Measurements from ENCODE around the gene ANKRD10. TPM values are rescaled to one million over a fixed set of nuclear protein-coding genes. Genes with fewer than 3 reads are reported as not detected.

ANKRD10 gene
- total RNA-seq, 2 experiments from 2014 or later = 75.5 to 83.8 TPM

- Histone ChIP-seq H3K9me3 (ENCODE audit: control insufficient read depth in 1 of 2, insufficient read depth in 1 of 2, low read length in 2 of 2) (peaks cover 0 to 12% of the 10 kb centered on the region in 2 experiments), H3K4me1 (ENCODE audit: insufficient read depth, low read length) (peaks cover 27% of the 10 kb centered on the region), H3K36me3 (ENCODE audit: insufficient read depth, low read length) (no peaks in the 10 kb centered on the region), H3K27me3 (ENCODE audit: control insufficient read depth in 1 of 2, insufficient read depth in 2 of 2, low read length in 2 of 2) (peaks cover 20 to 27% of the 10 kb centered on the region in 2 experiments), H3K4me3 (ENCODE audit: low read length) (no peak overlapping the region), H3K27ac (ENCODE audit: low read depth in 1 of 2, low read length in 2 of 2) (no peak overlapping the region)
- ChIA-PET POLR2A (no interaction called here), CTCF (no interaction called here)
- peaks cover 19% of the 10 kb centered on the region for H3K4me1 Mint-ChIP-seq (ENCODE audit: low read depth)
- H3K9me3 Mint-ChIP-seq = no peaks in the 10 kb centered on the region
- DNase-seq = peak in 3 of 14 experiments; percentile 5 to 64 (median 47)
- no peaks in the 10 kb centered on the region for H3K36me3 Mint-ChIP-seq (ENCODE audit: low read depth)
- H3K27me3 Mint-ChIP-seq = peaks cover 72% of the 10 kb centered on the region
- ATAC-seq (ENCODE audit: poor library complexity) = no peak
- TF ChIP-seq CTCF (IDR thresholded peaks at IDR 0.05) = no peak
- intact Hi-C loops (cut with DNase I, micrococcal nuclease) = no loop called here
- H3K4me3 Mint-ChIP-seq = peak overlapping the region; percentile 45
- H3K27ac Mint-ChIP-seq = no peak overlapping the region
Observed at GRCh38 chr13:110869805-110870706, 44.8 kb downstream of the ANKRD10 start.

- intact Hi-C loops (cut with DNase I, micrococcal nuclease) = no loop called here
- no peak for TF ChIP-seq CTCF (IDR thresholded peaks at IDR 0.05)
- Histone ChIP-seq H3K4me3 (ENCODE audit: low read length) (no peak overlapping the region), H3K9me3 (ENCODE audit: control insufficient read depth in 1 of 2, insufficient read depth in 1 of 2, low read length in 2 of 2) (peaks cover 0 to 12% of the 10 kb centered on the region in 2 experiments), H3K36me3 (ENCODE audit: insufficient read depth, low read length) (no peaks in the 10 kb centered on the region), H3K4me1 (ENCODE audit: insufficient read depth, low read length) (peaks cover 19% of the 10 kb centered on the region), H3K27ac (ENCODE audit: low read depth in 1 of 2, low read length in 2 of 2) (no peak overlapping the region), H3K27me3 (ENCODE audit: control insufficient read depth in 1 of 2, insufficient read depth in 2 of 2, low read length in 2 of 2) (peaks cover 20 to 27% of the 10 kb centered on the region in 2 experiments)
- Mint-ChIP-seq H3K4me1 (ENCODE audit: low read depth) (peaks cover 14% of the 10 kb centered on the region), H3K4me3 (peak overlapping the region; percentile 45), H3K36me3 (ENCODE audit: low read depth) (no peaks in the 10 kb centered on the region), H3K27ac (no peak overlapping the region), H3K27me3 (peaks cover 73% of the 10 kb centered on the region), H3K9me3 (no peaks in the 10 kb centered on the region)
- DNase-seq = no peak
- CTCF ChIA-PET = no interaction called here
- POLR2A ChIA-PET = no interaction called here
- no peak for ATAC-seq (ENCODE audit: poor library complexity)
Observed at GRCh38 chr13:110869231-110869804, 45.6 kb downstream of the ANKRD10 start.

- H3K4me3 ChIP-seq (ENCODE audit: low read length) = no peak overlapping the region
- intact Hi-C loops (cut with DNase I, micrococcal nuclease) = no loop called here
- ATAC-seq (ENCODE audit: poor library complexity) (no peak), DNase-seq (no peak)
- CTCF ChIA-PET = no interaction called here
- H3K27me3 ChIP-seq (ENCODE audit: control insufficient read depth in 1 of 2, insufficient read depth in 2 of 2, low read length in 2 of 2) = peaks cover 20 to 27% of the 10 kb centered on the region in 2 experiments
- Mint-ChIP-seq H3K9me3 (no peaks in the 10 kb centered on the region), H3K4me1 (ENCODE audit: low read depth) (peaks cover 14% of the 10 kb centered on the region), H3K27ac (no peak overlapping the region), H3K36me3 (ENCODE audit: low read depth) (no peaks in the 10 kb centered on the region), H3K27me3 (peaks cover 79% of the 10 kb centered on the region), H3K4me3 (no peak overlapping the region)
- no peak for TF ChIP-seq CTCF (IDR thresholded peaks at IDR 0.05)
- POLR2A ChIA-PET = no interaction called here
- no peaks in the 10 kb centered on the region for H3K36me3 ChIP-seq (ENCODE audit: insufficient read depth, low read length)
- H3K27ac ChIP-seq (ENCODE audit: low read depth in 1 of 2, low read length in 2 of 2) = no peak overlapping the region
- peaks cover 13% of the 10 kb centered on the region for H3K4me1 ChIP-seq (ENCODE audit: insufficient read depth, low read length)
- peaks cover 0 to 12% of the 10 kb centered on the region in 2 experiments for H3K9me3 ChIP-seq (ENCODE audit: control insufficient read depth in 1 of 2, insufficient read depth in 1 of 2, low read length in 2 of 2)
Observed at GRCh38 chr13:110868720-110869119, 46.1 kb downstream of the ANKRD10 start.

Data from CD4-positive, alpha-beta T cell (primary cell).